ENCODE results near the gene POLR3H.
"Not testable (repeated sequence)": the region's sequence is repeated elsewhere in the genome, so short reads cannot be mapped to it uniquely, and the experiment has no call there.

POLR3H gene

GRCh38 chr22:41543854-41544670 lies at the start of gene POLR3H:
Gene POLR3H (minus strand): TSS chr22:41544470. CDS start chr22:41544101, 369 bp downstream.
- DNase-seq = peak; percentile 99

GRCh38 chr22:41593336-41593960 lies 49.2 kb upstream of the POLR3H start:
- not testable (repeated sequence) for DNase-seq

GRCh38 chr22:41589391-41590241 lies 45.3 kb upstream of the POLR3H start, which contains the start of gene PMM1:
Gene PMM1 (minus strand): TSS chr22:41589840. CDS start chr22:41589805, 35 bp downstream.
- DNase-seq = peak; percentile 100

GRCh38 chr22:41587347-41587723 lies 43.1 kb upstream of the POLR3H start:
- no peak for DNase-seq

GRCh38 chr22:41585898-41586297 lies 41.6 kb upstream of the POLR3H start:
- DNase-seq = no peak

GRCh38 chr22:41584881-41585280 lies 40.6 kb upstream of the POLR3H start:
- no peak for DNase-seq

GRCh38 chr22:41582694-41583093 lies 38.4 kb upstream of the POLR3H start:
- DNase-seq = no peak

GRCh38 chr22:41579997-41580355 lies 35.7 kb upstream of the POLR3H start:
- DNase-seq = no peak

- DNase-seq = no peak
Measured at GRCh38 chr22:41579297-41579996, 35.2 kb upstream of the POLR3H start.

GRCh38 chr22:41578818-41579217 lies 34.5 kb upstream of the POLR3H start:
- DNase-seq = no peak

GRCh38 chr22:41578114-41578513 lies 33.8 kb upstream of the POLR3H start:
- DNase-seq = no peak

GRCh38 chr22:41576877-41577276 lies 32.6 kb upstream of the POLR3H start:
- DNase-seq = peak; percentile 85

- no peak for DNase-seq
Measured at GRCh38 chr22:41575533-41575932, 31.3 kb upstream of the POLR3H start.

- no peak for DNase-seq
Measured at GRCh38 chr22:41574847-41575381, 30.6 kb upstream of the POLR3H start.

GRCh38 chr22:41573677-41574076 lies 29.4 kb upstream of the POLR3H start:
- no peak for DNase-seq

- not testable (repeated sequence) for DNase-seq
Measured at GRCh38 chr22:41572305-41572704, 28.0 kb upstream of the POLR3H start.

GRCh38 chr22:41571786-41572185 lies 27.5 kb upstream of the POLR3H start:
- DNase-seq = no peak

- DNase-seq = no peak
Measured at GRCh38 chr22:41570221-41570620, 26.0 kb upstream of the POLR3H start.

- DNase-seq = no peak
Measured at GRCh38 chr22:41568811-41569210, 24.5 kb upstream of the POLR3H start.

GRCh38 chr22:41567512-41567768 lies 23.2 kb upstream of the POLR3H start:
- DNase-seq = no peak

GRCh38 chr22:41565403-41566054 lies 21.3 kb upstream of the POLR3H start:
- peak; percentile 19 for DNase-seq

- no peak for DNase-seq
Measured at GRCh38 chr22:41564563-41564962, 20.3 kb upstream of the POLR3H start.
